GM21390 (cell line): ENCODE data around the gene KIAA0930.
"Not testable (repeated sequence)": the region's sequence is repeated elsewhere in the genome, so short reads cannot be mapped to it uniquely, and the experiment has no call there.

Experiments
- ATAC-seq: cut with Tn5 transposase; IDR thresholded peaks from one replicate; pipeline ENCODE4 v1.9.1; 2021; ENCODE audit not compliant: unreplicated experiment

KIAA0930 gene

GRCh38 chr22:45204819-45205218 is 35.9 kb downstream of the KIAA0930 start:
- ATAC-seq = no peak

- no peak for ATAC-seq
These were observed 36.5 kb downstream of the KIAA0930 start for GRCh38 chr22:45204241-45204640.

- no peak for ATAC-seq
These were observed 37.3 kb downstream of the KIAA0930 start for GRCh38 chr22:45203150-45203951.

- ATAC-seq = no peak
These were observed 38.2 kb downstream of the KIAA0930 start for GRCh38 chr22:45202333-45203149.

- ATAC-seq = no peak
These were observed 38.9 kb downstream of the KIAA0930 start for GRCh38 chr22:45201678-45202332.

GRCh38 chr22:45200860-45201511 is 39.7 kb downstream of the KIAA0930 start:
- no peak for ATAC-seq

- no peak for ATAC-seq
These were observed 40.5 kb downstream of the KIAA0930 start for GRCh38 chr22:45200230-45200629.

- no peak for ATAC-seq
These were observed 41.0 kb downstream of the KIAA0930 start for GRCh38 chr22:45199723-45200122.

GRCh38 chr22:45198463-45198795 is 42.3 kb downstream of the KIAA0930 start:
- no peak for ATAC-seq

- no peak for ATAC-seq
These were observed 42.9 kb downstream of the KIAA0930 start for GRCh38 chr22:45197606-45198462.

- no peak for ATAC-seq
These were observed 43.6 kb downstream of the KIAA0930 start for GRCh38 chr22:45196926-45197605.

GRCh38 chr22:45196308-45196707 is 44.4 kb downstream of the KIAA0930 start:
- no peak for ATAC-seq

- no peak for ATAC-seq
These were observed 45.1 kb downstream of the KIAA0930 start for GRCh38 chr22:45195616-45196015.

- no peak for ATAC-seq
These were observed 46.0 kb downstream of the KIAA0930 start for GRCh38 chr22:45194686-45195085.

- ATAC-seq = no peak
These were observed 48.0 kb downstream of the KIAA0930 start for GRCh38 chr22:45192701-45193187.

- not testable (repeated sequence) for ATAC-seq
These were observed 48.9 kb downstream of the KIAA0930 start for GRCh38 chr22:45191746-45192145.

GRCh38 chr22:45190202-45190872 is 50.4 kb downstream of the KIAA0930 start:
- no peak for ATAC-seq

GRCh38 chr22:45188779-45189178 is 51.9 kb downstream of the KIAA0930 start:
- no peak for ATAC-seq

- no peak for ATAC-seq
These were observed 52.8 kb downstream of the KIAA0930 start for GRCh38 chr22:45187891-45188290.
